ENCODE data around the gene UBE2E2. TPM values are rescaled to one million over a fixed set of nuclear protein-coding genes. Genes with fewer than 3 reads are reported as not detected.

UBE2E2 gene
- total RNA-seq, 1 donor from 2014 or later = 89.8 TPM

- Mint-ChIP-seq H3K4me1 (no peaks in the 10 kb centered on the region), H3K36me3 (peaks cover 6% of the 10 kb centered on the region), H3K27me3 (ENCODE audit: insufficient read depth, low read depth) (no peaks in the 10 kb centered on the region), H3K27ac (no peak overlapping the region), H3K4me3 (no peak overlapping the region), H3K9me3 (peaks cover 13% of the 10 kb centered on the region)
- Histone ChIP-seq H3K27ac (no peak overlapping the region), H3K27me3 (no peaks in the 10 kb centered on the region), H3K4me1 (peaks cover 3% of the 10 kb centered on the region), H3K36me3 (no peaks in the 10 kb centered on the region), H3K9ac (no peak overlapping the region), H3K79me2 (ENCODE audit: low read depth) (peaks cover 63% of the 10 kb centered on the region), H3F3A (ENCODE audit: low read depth) (no peaks in the 10 kb centered on the region), H4K20me1 (ENCODE audit: low read depth) (peaks cover 36% of the 10 kb centered on the region), H3K4me3 (no peak overlapping the region), H3K4me2 (no peak overlapping the region), H3K9me3 (ENCODE audit: low read depth) (no peaks in the 10 kb centered on the region), H2AFZ (replicated peaks) (no peak overlapping the region)
- TF ChIP-seq, protein P1, sequence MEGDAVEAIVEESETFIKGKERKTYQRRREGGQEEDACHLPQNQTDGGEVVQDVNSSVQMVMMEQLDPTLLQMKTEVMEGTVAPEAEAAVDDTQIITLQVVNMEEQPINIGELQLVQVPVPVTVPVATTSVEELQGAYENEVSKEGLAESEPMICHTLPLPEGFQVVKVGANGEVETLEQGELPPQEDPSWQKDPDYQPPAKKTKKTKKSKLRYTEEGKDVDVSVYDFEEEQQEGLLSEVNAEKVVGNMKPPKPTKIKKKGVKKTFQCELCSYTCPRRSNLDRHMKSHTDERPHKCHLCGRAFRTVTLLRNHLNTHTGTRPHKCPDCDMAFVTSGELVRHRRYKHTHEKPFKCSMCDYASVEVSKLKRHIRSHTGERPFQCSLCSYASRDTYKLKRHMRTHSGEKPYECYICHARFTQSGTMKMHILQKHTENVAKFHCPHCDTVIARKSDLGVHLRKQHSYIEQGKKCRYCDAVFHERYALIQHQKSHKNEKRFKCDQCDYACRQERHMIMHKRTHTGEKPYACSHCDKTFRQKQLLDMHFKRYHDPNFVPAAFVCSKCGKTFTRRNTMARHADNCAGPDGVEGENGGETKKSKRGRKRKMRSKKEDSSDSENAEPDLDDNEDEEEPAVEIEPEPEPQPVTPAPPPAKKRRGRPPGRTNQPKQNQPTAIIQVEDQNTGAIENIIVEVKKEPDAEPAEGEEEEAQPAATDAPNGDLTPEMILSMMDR (IDR thresholded peaks at IDR 0.05) = no peak
- TF ChIP-seq EZH2 (IDR thresholded peaks at IDR 0.05) (no peak), EZH2phosphoT487 (IDR thresholded peaks at IDR 0.05) (no peak)
- DNase-seq (ENCODE audit: low spot score) = no peak
Observed at GRCh38 chr3:23324745-23325144, 121.6 kb downstream of the UBE2E2 start.

DNA sequence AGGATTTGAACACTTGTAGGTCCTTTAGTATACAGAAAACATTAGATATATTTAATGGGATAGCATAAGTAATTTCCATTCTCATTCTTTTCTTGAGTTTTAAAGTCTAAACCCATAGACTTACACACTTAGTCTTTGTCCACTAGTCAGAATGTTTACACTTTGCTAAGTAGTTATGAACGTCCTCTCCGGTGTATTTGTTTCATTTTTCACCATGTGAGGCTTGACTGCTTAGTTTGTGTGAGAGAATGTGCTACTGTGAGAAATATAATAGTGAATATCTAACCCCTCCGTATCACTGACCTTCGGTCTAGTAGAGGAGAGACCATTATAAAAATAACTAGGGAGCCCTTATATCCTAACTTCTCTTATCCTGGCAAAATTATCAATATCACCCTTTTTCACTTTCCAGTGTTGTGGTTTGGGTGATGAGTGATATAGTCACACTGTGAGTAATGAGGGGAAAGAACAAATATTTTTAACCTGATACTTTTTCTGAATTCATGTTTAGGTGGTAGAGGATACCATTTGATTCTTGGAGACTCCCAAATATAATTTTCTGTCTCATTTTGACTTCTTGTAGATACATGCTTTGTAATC is 122.4 kb downstream of the UBE2E2 start:
- H2AFZ ChIP-seq (replicated peaks) = no peak overlapping the region
- TF ChIP-seq EZH2phosphoT487 (IDR thresholded peaks at IDR 0.05) (no peak), EZH2 (IDR thresholded peaks at IDR 0.05) (no peak)
- TF ChIP-seq, protein P1 (IDR thresholded peaks at IDR 0.05) = no peak
- H3K4me1 ChIP-seq = peaks cover 11% of the 10 kb centered on the region
- no peak overlapping the region for H3K9ac ChIP-seq
- no peaks in the 10 kb centered on the region for H3K27me3 ChIP-seq
- H3K4me2 ChIP-seq = no peak overlapping the region
- no peak overlapping the region for H3K4me3 ChIP-seq
- H3K9me3 Mint-ChIP-seq = peaks cover 13% of the 10 kb centered on the region
- no peak overlapping the region for H3K4me3 Mint-ChIP-seq
- H3K27ac Mint-ChIP-seq = no peak overlapping the region
- H3F3A ChIP-seq (ENCODE audit: low read depth) = no peaks in the 10 kb centered on the region
- H3K27ac ChIP-seq = no peak overlapping the region
- H3K36me3 Mint-ChIP-seq = peaks cover 6% of the 10 kb centered on the region
- no peaks in the 10 kb centered on the region for H3K36me3 ChIP-seq
- DNase-seq (ENCODE audit: low spot score) = no peak
- peaks cover 71% of the 10 kb centered on the region for H3K79me2 ChIP-seq (ENCODE audit: low read depth)
- H3K4me1 Mint-ChIP-seq = peaks cover 3% of the 10 kb centered on the region
- H3K27me3 Mint-ChIP-seq (ENCODE audit: insufficient read depth, low read depth) = no peaks in the 10 kb centered on the region
- no peaks in the 10 kb centered on the region for H3K9me3 ChIP-seq (ENCODE audit: low read depth)
- peaks cover 34% of the 10 kb centered on the region for H4K20me1 ChIP-seq (ENCODE audit: low read depth)

GRCh38 chr3:23329471-23330105 is 126.5 kb downstream of the UBE2E2 start:
- no peaks in the 10 kb centered on the region for H3K27me3 ChIP-seq
- H3K27me3 Mint-ChIP-seq (ENCODE audit: insufficient read depth, low read depth) = no peaks in the 10 kb centered on the region
- TF ChIP-seq, protein P1 (IDR thresholded peaks at IDR 0.05) = no peak
- no peak for TF ChIP-seq EZH2 (IDR thresholded peaks at IDR 0.05)
- H3F3A ChIP-seq (ENCODE audit: low read depth) = no peaks in the 10 kb centered on the region
- peaks cover 9% of the 10 kb centered on the region for H3K4me1 ChIP-seq
- peaks cover 6% of the 10 kb centered on the region for H3K36me3 Mint-ChIP-seq
- no peak overlapping the region for H3K4me2 ChIP-seq
- peaks cover 11% of the 10 kb centered on the region for H4K20me1 ChIP-seq (ENCODE audit: low read depth)
- H3K4me1 Mint-ChIP-seq = peaks cover 3% of the 10 kb centered on the region
- H2AFZ ChIP-seq (replicated peaks) = no peak overlapping the region
- no peak overlapping the region for H3K27ac ChIP-seq
- H3K9me3 Mint-ChIP-seq = peaks cover 13% of the 10 kb centered on the region
- H3K4me3 ChIP-seq = no peak overlapping the region
- H3K36me3 ChIP-seq = no peaks in the 10 kb centered on the region
- no peak overlapping the region for H3K4me3 Mint-ChIP-seq
- H3K27ac Mint-ChIP-seq = no peak overlapping the region
- peaks cover 62% of the 10 kb centered on the region for H3K79me2 ChIP-seq (ENCODE audit: low read depth)
- H3K9me3 ChIP-seq (ENCODE audit: low read depth) = no peaks in the 10 kb centered on the region
- DNase-seq (ENCODE audit: low spot score) = no peak
- no peak overlapping the region for H3K9ac ChIP-seq
